ENCODE measurements around the gene SNRK. TPM values are rescaled to one million over a fixed set of nuclear protein-coding genes. Genes with fewer than 3 reads are reported as not detected.

Gene SNRK
- total and polyA plus RNA-seq, 5 experiments from 2014 or later, result 71.1 to 225 (median 97.5) TPM

GRCh38 chr3:43253294-43253693 lies 33.0 kb upstream of the SNRK start:
- H3K9me3 Mint-ChIP-seq, result no peaks in the 10 kb centered on the region
- H3K27me3 Mint-ChIP-seq, result no peaks in the 10 kb centered on the region
- H3K4me1 Mint-ChIP-seq, result peaks cover 30 to 47% (median 40%) of the 10 kb centered on the region in 4 donors
- ATAC-seq (no peak), DNase-seq (no peak)
- POLR2A ChIA-PET, result no interaction called here
- H3K36me3 Mint-ChIP-seq, result peaks cover 0 to 1% (median 0%) of the 10 kb centered on the region in 3 donors
- H3K27ac Mint-ChIP-seq, result no peak overlapping the region
- H3K4me3 Mint-ChIP-seq, result no peak overlapping the region

DNA sequence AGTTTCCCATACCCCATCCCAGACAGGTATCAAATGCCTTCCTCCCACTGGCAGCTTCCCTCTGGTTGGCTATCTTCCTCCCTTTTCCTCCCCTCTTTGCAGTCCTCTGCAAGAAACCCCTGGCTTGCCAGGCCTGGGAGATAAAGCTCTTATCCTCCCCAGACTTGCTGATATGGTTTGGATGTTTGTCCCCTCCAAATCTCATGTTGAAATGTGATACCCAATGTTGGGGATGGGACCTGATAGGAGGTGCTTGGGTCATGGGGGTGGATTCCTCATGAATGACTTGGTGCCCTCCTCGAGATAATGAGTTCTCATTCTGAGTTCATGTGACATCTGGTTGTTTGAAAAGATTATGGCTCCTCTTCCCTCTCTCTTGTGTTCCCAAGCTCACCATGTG lies 32.2 kb upstream of the SNRK start:
- no peaks in the 10 kb centered on the region for H3K9me3 Mint-ChIP-seq
- no peak for DNase-seq
- peaks cover 28 to 47% (median 36%) of the 10 kb centered on the region in 4 donors for H3K4me1 Mint-ChIP-seq
- H3K27ac Mint-ChIP-seq, result peak overlapping the region in 2 of 10 donors; percentile 53 to 63
- no peak overlapping the region for H3K4me3 Mint-ChIP-seq
- POLR2A ChIA-PET, result interaction anchor here (1.2 to 3.4 kb wide), 2 partner anchors 8 to 9 kb away, joined by 10 to 22 read pairs; no protein-coding TSS in a partner anchor
- no peaks in the 10 kb centered on the region for H3K27me3 Mint-ChIP-seq
- H3K36me3 Mint-ChIP-seq, result peaks cover 0 to 1% (median 0%) of the 10 kb centered on the region in 3 donors
- no peak for ATAC-seq

- no peak for DNase-seq
- Mint-ChIP-seq H3K27ac (peak overlapping the region in 3 of 10 donors; percentile 58 to 73 (median 63)), H3K4me1 (peaks cover 27 to 45% (median 34%) of the 10 kb centered on the region in 4 donors), H3K36me3 (peaks cover 0 to 1% (median 0%) of the 10 kb centered on the region in 3 donors), H3K9me3 (no peaks in the 10 kb centered on the region), H3K4me3 (no peak overlapping the region), H3K27me3 (no peaks in the 10 kb centered on the region)
- ATAC-seq, result no peak
- POLR2A ChIA-PET, result interaction anchor here (1.1 to 3.4 kb wide), 3 partner anchors 10 to 42 kb away, joined by 3 to 22 read pairs (median 3); no protein-coding TSS in a partner anchor
Measured at GRCh38 chr3:43255662-43256061, 30.7 kb upstream of the SNRK start.

GRCh38 chr3:43256714-43257461 lies 29.5 kb upstream of the SNRK start:
- no peaks in the 10 kb centered on the region for H3K9me3 Mint-ChIP-seq
- no peaks in the 10 kb centered on the region for H3K27me3 Mint-ChIP-seq
- ATAC-seq, result no peak
- POLR2A ChIA-PET, result interaction anchor here (0.6 to 3.4 kb wide), 5 partner anchors 9 to 71 kb away, joined by 3 to 22 read pairs (median 3); no protein-coding TSS in a partner anchor
- H3K36me3 Mint-ChIP-seq, result peaks cover 0 to 1% (median 0%) of the 10 kb centered on the region in 3 donors
- H3K4me1 Mint-ChIP-seq, result peaks cover 23 to 45% (median 33%) of the 10 kb centered on the region in 4 donors
- no peak for DNase-seq
- H3K4me3 Mint-ChIP-seq, result peak overlapping the region in 2 of 10 donors; percentile 2 to 55
- peak overlapping the region in 4 of 10 donors; percentile 18 to 66 (median 46) for H3K27ac Mint-ChIP-seq

DNA sequence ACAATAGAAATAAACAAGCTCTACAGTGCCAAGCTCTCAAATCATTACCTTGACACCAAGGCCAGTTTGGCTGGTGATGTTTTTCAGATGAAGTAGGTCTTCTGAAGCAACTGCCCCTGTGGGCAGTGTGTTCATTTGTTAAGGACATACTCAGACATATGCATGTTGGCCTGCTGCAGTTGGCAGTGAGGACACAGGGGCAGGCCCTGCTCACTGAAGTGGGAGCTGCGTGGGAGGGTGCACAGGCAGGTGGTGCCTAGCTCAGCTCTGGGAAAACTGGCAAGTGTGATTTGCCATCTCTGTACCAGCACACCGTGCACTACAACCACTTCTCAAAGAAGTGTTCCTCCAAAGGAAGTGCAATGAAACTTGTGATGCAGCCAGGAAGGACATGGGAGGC lies 28.5 kb upstream of the SNRK start:
- DNase-seq, result no peak
- H3K4me1 Mint-ChIP-seq, result peaks cover 25 to 45% (median 34%) of the 10 kb centered on the region in 4 donors
- H3K27ac Mint-ChIP-seq, result peak overlapping the region in 3 of 10 donors; percentile 18 to 54 (median 33)
- no peaks in the 10 kb centered on the region for H3K9me3 Mint-ChIP-seq
- no peak for ATAC-seq
- POLR2A ChIA-PET, result interaction anchor here (0.5 to 0.6 kb wide), 2 partner anchors 11 to 47 kb away, joined by 3 to 5 read pairs; no protein-coding TSS in a partner anchor
- peaks cover 0 to under 1% (median 0%) of the 10 kb centered on the region in 3 donors for H3K36me3 Mint-ChIP-seq
- no peak overlapping the region for H3K4me3 Mint-ChIP-seq
- no peaks in the 10 kb centered on the region for H3K27me3 Mint-ChIP-seq

- H3K9me3 Mint-ChIP-seq, result no peaks in the 10 kb centered on the region
- no peak overlapping the region for H3K4me3 Mint-ChIP-seq
- ATAC-seq, result no peak
- no peaks in the 10 kb centered on the region for H3K27me3 Mint-ChIP-seq
- no peaks in the 10 kb centered on the region for H3K36me3 Mint-ChIP-seq
- POLR2A ChIA-PET, result no interaction called here
- peaks cover 25 to 40% (median 34%) of the 10 kb centered on the region in 4 donors for H3K4me1 Mint-ChIP-seq
- H3K27ac Mint-ChIP-seq, result peak overlapping the region in 2 of 10 donors; percentile 36 to 46
- no peak for DNase-seq
Measured at GRCh38 chr3:43259626-43260025, 26.7 kb upstream of the SNRK start.

DNA sequence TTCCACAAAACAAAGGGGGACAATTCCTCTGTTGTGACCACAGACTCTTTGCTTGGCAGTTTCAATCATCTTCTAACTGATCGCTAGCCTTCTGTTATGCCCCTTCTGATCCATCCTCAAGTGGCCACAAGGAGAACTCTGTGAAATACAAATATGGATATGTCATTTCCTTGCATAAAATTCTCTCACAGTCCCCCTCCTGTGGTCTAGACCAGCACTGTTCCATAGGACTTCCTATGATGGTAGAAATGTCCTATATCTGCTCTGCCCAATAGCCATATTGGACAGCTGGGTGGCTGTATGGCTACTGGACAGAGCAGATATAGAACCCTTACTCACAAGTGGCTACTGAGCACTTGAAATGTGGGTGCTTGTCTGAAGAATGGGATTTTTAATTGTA lies 25.9 kb upstream of the SNRK start:
- POLR2A ChIA-PET, result no interaction called here
- no peaks in the 10 kb centered on the region for H3K36me3 Mint-ChIP-seq

DNA sequence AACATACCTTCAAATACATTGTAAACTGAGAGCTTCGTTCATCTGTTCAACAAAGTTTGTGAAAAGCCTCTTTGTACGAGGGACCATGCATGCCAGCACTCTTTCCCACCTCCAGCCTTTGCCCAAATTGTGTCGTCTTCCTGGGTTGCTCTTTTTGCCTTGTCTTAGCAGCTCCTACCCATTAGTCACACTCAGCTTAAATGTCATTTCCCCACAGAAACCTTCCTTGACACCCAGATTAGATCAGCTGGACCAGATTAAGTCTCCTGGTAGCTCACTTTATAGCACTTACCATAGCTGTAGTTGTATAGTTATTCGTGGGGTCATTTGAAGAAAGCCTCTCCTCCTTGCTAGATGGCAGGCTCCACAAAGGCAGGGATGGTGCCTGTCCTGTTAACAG lies 24.1 kb upstream of the SNRK start:
- ATAC-seq, result no peak
- POLR2A ChIA-PET, result interaction anchor here (2.2 kb wide), 1 partner anchor 69 kb away, joined by 6 read pairs; no protein-coding TSS in a partner anchor

More for the DNA sequence above, 25.9 kb upstream of the SNRK start:
- H3K4me3 Mint-ChIP-seq, result no peak overlapping the region
- ATAC-seq (no peak), DNase-seq (no peak)
- H3K4me1 Mint-ChIP-seq, result peaks cover 28 to 40% (median 32%) of the 10 kb centered on the region in 4 donors
- no peaks in the 10 kb centered on the region for H3K27me3 Mint-ChIP-seq
- H3K27ac Mint-ChIP-seq, result no peak overlapping the region
- no peaks in the 10 kb centered on the region for H3K9me3 Mint-ChIP-seq

DNA sequence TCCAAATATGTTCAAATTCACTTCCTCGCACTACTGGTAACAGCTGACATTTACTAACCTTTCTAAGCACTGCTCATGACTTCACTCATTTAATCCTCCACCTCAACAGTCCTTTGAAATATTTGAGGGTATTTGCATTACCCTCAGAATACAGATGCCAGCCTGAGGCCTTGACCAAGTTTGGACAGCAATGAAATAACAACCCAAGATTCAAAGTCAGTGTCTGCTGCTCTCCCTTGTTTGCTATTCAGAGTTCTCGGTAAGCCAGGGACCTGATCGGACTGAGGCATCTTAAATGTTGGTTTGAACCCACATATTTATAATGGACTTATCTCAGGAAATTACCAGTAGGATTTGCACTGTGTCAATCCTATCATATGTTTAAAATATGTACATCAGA lies 19.9 kb upstream of the SNRK start:
- H3K9me3 Mint-ChIP-seq, result peaks cover 0 to 9% (median 0%) of the 10 kb centered on the region in 9 donors
- H3K4me1 Mint-ChIP-seq, result peaks cover 0 to 9% (median 5%) of the 10 kb centered on the region in 4 donors
- H3K27me3 Mint-ChIP-seq, result no peaks in the 10 kb centered on the region
- H3K4me3 Mint-ChIP-seq, result no peak overlapping the region
- H3K36me3 Mint-ChIP-seq, result no peaks in the 10 kb centered on the region
- DNase-seq (no peak), ATAC-seq (no peak)
- POLR2A ChIA-PET, result interaction anchor here (0.9 to 1.2 kb wide), 4 partner anchors 16 to 34 kb away, joined by 3 to 4 read pairs (median 3); no protein-coding TSS in a partner anchor
- peak overlapping the region in 1 of 10 donors; percentile 5 for H3K27ac Mint-ChIP-seq

More for the DNA sequence above, 24.1 kb upstream of the SNRK start:
- Mint-ChIP-seq H3K4me3 (no peak overlapping the region), H3K4me1 (peaks cover 14 to 22% (median 18%) of the 10 kb centered on the region in 4 donors), H3K27ac (peak overlapping the region in 1 of 10 donors; percentile 50), H3K36me3 (no peaks in the 10 kb centered on the region), H3K9me3 (no peaks in the 10 kb centered on the region), H3K27me3 (no peaks in the 10 kb centered on the region)
- no peak for DNase-seq

DNA sequence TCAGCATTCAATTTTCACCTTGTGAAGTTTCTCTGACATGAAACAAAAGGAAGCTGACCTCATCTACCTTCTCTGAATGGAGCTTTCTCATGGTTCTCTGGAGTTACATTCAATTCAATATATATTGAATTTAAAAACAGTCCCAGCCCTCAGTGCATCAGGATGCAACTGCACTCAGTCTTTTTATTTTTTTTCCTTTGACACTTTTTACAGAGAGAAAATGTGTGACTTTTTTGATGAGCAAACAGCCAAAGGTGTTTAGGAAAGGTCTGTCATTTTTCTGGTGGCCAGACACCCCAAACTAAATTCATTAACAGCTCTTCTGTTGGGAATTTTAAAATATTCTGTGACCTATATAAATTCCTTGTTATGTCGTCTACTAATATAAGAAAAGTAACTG lies 19.3 kb upstream of the SNRK start:
- H3K36me3 Mint-ChIP-seq, result no peaks in the 10 kb centered on the region
- H3K27me3 Mint-ChIP-seq, result no peaks in the 10 kb centered on the region
- ATAC-seq (no peak), DNase-seq (no peak)
- H3K4me1 Mint-ChIP-seq, result peaks cover 0 to 9% (median 5%) of the 10 kb centered on the region in 4 donors
- peak overlapping the region in 2 of 10 donors; percentile 8 to 13 for H3K27ac Mint-ChIP-seq
- peaks cover 0 to 9% (median 0%) of the 10 kb centered on the region in 9 donors for H3K9me3 Mint-ChIP-seq
- POLR2A ChIA-PET, result interaction anchor here (1.0 to 1.2 kb wide), 2 partner anchors 23 to 27 kb away, joined by 3 to 4 read pairs; no protein-coding TSS in a partner anchor
- no peak overlapping the region for H3K4me3 Mint-ChIP-seq

DNA sequence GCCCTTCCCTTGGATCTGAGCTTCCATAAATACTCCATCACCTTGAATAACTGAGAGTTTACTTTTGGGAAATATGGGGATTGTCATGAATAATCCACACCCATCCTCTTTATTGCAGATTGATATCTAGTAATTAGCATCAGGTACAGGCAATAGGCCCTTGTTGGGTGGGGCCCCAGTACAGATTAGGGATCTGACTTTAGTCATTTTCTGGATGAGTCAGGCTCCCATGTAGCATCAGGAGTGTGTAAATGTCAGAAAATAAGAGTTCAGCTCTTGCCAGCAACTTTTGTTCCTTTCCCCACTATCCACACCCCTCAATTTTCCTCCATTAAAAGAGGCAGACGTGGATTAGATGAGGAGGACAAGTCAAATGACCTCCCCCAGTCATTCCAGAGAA lies 17.7 kb upstream of the SNRK start:
- DNase-seq, result no peak
- no peak overlapping the region for H3K4me3 Mint-ChIP-seq
- H3K4me1 Mint-ChIP-seq, result peaks cover 0 to 7% (median 4%) of the 10 kb centered on the region in 4 donors
- ATAC-seq, result no peak
- H3K9me3 Mint-ChIP-seq, result peaks cover 0 to 9% (median 0%) of the 10 kb centered on the region in 9 donors
- no peaks in the 10 kb centered on the region for H3K36me3 Mint-ChIP-seq
- POLR2A ChIA-PET, result interaction anchor here (1.0 to 1.2 kb wide), 2 partner anchors 11 to 13 kb away, joined by 3 to 4 read pairs; no protein-coding TSS in a partner anchor
- no peak overlapping the region for H3K27ac Mint-ChIP-seq
- no peaks in the 10 kb centered on the region for H3K27me3 Mint-ChIP-seq

GRCh38 chr3:43270078-43270477 lies 16.3 kb upstream of the SNRK start:
- Mint-ChIP-seq H3K27ac (no peak overlapping the region), H3K27me3 (no peaks in the 10 kb centered on the region), H3K36me3 (no peaks in the 10 kb centered on the region), H3K4me1 (peaks cover 0 to 7% (median 3%) of the 10 kb centered on the region in 4 donors), H3K4me3 (no peak overlapping the region), H3K9me3 (peaks cover 0 to 9% (median 0%) of the 10 kb centered on the region in 9 donors)
- POLR2A ChIA-PET, result interaction anchor here (0.5 kb wide), 1 partner anchor 66 kb away, joined by 4 read pairs; no protein-coding TSS in a partner anchor
- ATAC-seq (no peak), DNase-seq (no peak)

Measured in naive thymus-derived CD8-positive, alpha-beta T cell (primary cell).